Tibial nerve (tissue), 3 donors: ENCODE results near the gene THAP2.

Source experiments
- POLR2A ChIP-seq, 2 donors: fragments of 450-650 bp; IDR thresholded peaks; one replicate each; pipeline ENCODE4 v1.6.1; 2017; ENCODE audit warnings: antibody characterized with exemption in 2 of 2, mild to moderate bottlenecking in 2 of 2, moderate library complexity in 2 of 2
- TF ChIP-seq, protein P1 (sequence below), 5 experiments: fragments of 200-600 bp in 3 of 5; fragments of 450-650 bp in 2 of 5; sonication (generic) in 3 of 5; IDR thresholded peaks; one replicate each; pipeline ENCODE4 v1.5.1; 2016 to 2019; ENCODE audit warnings: antibody characterized with exemption in 5 of 5, mild to moderate bottlenecking in 3 of 5, moderate library complexity in 2 of 5

DNA sequence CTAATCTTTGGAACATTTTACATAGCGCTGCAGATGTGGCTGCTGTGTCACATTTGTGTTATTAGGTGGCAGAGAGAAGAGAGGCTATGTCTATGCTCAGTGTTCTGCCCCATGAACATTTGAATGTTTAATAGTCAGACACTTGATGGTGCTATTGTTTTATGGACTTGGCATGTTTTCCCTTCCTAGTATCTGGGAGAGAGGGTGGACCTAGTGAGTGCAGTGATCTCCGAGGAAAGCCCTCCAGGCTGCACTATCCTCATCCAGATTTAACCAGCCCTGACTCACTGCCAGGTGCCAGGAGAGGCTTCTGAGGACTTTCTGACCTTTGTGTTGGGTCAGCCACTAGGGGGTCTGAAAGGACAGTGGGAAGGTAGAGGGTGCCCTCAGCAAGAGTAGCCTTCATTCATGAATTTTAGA, 24.8 kb upstream of the THAP2 start:
- TF ChIP-seq POLR2A (IDR thresholded peaks at IDR 0.05) = no peak
- TF ChIP-seq, protein P1, sequence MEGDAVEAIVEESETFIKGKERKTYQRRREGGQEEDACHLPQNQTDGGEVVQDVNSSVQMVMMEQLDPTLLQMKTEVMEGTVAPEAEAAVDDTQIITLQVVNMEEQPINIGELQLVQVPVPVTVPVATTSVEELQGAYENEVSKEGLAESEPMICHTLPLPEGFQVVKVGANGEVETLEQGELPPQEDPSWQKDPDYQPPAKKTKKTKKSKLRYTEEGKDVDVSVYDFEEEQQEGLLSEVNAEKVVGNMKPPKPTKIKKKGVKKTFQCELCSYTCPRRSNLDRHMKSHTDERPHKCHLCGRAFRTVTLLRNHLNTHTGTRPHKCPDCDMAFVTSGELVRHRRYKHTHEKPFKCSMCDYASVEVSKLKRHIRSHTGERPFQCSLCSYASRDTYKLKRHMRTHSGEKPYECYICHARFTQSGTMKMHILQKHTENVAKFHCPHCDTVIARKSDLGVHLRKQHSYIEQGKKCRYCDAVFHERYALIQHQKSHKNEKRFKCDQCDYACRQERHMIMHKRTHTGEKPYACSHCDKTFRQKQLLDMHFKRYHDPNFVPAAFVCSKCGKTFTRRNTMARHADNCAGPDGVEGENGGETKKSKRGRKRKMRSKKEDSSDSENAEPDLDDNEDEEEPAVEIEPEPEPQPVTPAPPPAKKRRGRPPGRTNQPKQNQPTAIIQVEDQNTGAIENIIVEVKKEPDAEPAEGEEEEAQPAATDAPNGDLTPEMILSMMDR (IDR thresholded peaks at IDR 0.05) = no peak
